ENCODE data around the gene EXD3.
A peak's percentile ranks its signal among the peaks of the same experiment; 100 is the strongest.

The EXD3 gene

GRCh38 chr9:137375321-137376058, 47.5 kb downstream of the EXD3 start:
- DNase-seq = no peak

DNA sequence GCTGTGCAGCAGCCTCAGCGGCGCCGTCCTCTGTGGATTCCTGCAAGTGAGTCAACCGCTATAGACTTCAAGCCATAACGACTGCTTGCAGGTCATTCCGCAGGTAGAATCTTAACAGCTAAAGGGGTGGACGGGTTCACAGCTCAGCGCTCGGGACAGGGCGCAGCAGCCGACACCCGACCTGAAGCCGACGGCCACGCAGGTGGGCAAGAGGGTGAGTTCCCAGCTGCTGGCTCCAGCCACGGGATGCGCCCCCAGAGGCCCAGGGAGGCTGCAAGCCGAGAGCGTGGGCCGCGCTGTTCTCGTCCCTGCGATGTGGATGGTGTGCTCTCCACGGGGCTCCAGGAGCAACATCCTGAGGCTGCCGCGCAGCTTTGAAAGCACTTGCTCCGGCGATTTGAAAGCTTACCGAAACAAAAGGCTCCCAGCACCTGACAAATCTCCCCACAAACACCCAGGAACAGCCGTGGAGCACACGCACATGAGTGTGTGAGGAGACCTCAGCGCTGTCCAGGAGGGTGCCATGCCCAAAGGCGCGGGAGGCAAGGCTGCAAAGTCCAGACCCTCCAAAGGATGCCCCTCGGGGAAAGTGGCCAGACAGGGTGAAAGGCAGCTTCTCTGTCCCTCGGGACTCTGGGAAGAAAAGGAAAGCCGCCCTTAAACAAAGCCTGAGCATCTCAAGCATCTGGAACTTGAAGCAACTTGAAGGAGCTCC, 48.7 kb downstream of the EXD3 start:
- no peak for DNase-seq

DNA sequence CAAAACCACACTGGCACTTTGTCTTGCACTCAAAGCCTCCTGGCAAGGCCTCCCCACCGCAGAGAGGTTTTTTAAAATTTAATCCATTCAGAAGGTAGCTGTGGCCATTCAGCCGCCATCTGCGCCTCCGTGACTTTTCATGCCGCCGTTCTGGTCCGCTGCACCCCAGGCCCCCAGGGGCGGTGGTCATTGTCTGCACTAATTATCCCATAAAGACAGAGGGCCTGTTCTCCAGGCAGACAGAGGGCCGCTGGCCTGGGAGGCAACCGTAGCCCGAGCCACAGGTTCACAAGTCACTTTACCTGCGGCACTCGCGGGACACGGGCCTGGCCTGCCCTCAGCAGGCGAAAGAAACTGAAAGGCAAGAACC, 49.4 kb downstream of the EXD3 start:
- DNase-seq = peak; percentile 12

GRCh38 chr9:137372693-137373610, 50.0 kb downstream of the EXD3 start:
- DNase-seq = no peak

DNA sequence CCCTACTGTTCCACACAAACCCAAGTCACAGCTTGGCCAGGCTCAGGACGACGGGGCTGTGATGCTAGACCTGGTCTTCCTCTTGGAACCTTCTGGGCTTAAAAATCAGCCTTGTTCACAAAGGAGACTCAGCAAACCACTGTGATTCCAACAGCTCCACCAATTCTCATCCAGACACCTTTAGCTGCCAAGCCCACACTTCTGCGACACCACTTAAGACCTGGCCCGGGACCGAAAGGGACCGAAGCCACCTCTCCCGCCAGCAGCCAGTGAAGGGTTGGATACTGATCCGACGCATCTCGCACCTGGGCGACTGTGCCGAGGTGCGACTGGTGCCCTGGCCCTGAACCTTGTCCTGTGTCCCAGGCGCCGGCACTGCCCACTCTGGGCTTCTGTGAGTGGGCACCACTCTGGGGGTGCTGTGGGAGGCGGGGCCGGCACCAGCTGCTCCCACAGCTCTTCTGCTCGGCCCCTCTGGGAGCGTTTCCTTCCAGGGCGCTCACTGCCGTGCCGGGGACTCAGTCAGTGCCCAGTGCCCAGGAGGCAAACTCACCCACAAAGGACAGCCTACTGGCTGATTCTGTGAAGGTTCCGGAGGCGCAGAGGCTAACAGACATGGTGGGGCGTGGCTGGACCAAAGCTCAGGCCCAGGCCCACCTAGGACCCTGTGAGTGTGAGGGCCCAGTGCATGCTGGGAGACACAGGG, 50.9 kb downstream of the EXD3 start:
- DNase-seq = no peak

- no peak for DNase-seq
Measured at GRCh38 chr9:137371521-137371941, 51.4 kb downstream of the EXD3 start.

GRCh38 chr9:137370865-137371520, 52.0 kb downstream of the EXD3 start:
- DNase-seq = no peak

DNA sequence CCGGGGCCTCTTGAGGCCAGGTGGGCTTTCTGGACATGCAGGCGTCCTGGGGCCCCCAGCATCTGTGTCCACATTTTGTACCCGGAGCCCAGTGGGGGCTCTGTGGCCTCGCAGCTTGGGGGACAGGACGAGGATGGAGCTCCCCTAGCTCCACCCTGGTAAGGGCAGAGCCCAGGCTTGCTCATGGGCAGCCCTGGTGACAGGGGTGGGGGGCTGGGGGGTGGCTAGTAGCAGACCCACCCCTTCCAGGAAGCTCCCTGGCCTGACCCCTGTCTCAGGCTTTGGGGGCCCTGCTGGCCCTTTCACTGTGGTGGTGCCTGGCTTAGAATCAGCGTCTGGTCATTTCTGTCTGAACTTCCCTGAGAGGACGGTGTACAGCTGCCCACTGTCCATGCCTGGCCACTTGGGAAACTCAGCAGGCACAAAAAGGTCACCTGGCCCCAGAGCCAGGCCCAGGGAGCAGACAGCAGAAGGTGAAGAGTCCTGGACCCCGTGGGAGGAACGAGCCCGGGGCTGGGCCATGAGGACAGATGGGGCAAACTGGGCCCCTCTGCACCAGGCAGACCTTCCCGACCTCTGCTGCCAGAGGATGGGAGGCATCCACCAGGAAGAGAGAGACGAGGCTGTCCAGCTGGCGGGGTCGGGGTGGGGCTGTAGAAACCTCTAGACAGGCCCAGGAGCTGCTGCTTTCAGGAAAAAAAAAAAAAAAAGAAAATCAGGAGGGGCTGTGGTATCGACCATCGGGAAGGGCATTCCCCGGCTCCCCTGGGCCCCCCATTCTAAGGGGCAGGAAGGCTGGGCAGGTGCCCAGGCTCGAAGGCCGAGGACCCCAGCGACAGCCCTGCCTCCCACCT, 52.8 kb downstream of the EXD3 start:
- DNase-seq = no peak

- DNase-seq = no peak
Measured at GRCh38 chr9:137369061-137369787, 53.7 kb downstream of the EXD3 start.

DNA sequence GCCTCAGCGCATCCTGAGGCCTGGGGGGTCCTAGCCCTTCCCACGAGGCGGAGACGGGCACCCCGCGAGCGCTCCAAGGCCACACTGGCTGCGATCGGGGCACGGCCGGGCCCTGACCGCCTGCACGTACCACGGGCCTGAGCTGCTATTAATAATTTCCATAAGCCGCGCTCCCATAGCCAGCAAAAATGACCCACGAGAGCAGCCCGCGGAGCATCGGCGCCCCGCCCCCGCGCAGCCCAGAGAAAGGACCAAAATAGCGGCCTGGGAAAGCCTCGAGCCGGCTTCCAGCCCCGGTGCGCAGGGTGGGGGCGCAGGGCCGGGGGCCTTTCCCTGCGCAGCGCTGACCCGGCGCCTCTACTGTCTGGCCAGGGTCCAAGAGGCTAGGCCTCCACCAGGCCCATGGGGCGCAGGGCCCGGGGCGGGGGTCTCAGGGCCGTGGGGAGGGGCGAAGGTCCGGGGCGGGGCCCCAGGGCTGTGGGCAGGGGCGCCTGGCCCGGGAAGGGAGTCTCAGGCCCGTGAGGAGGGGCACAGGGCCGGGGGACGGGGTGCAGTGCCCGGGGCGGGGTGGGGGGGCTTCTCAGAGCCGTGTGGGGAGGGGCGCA, 54.4 kb downstream of the EXD3 start:
- no peak for DNase-seq

DNA sequence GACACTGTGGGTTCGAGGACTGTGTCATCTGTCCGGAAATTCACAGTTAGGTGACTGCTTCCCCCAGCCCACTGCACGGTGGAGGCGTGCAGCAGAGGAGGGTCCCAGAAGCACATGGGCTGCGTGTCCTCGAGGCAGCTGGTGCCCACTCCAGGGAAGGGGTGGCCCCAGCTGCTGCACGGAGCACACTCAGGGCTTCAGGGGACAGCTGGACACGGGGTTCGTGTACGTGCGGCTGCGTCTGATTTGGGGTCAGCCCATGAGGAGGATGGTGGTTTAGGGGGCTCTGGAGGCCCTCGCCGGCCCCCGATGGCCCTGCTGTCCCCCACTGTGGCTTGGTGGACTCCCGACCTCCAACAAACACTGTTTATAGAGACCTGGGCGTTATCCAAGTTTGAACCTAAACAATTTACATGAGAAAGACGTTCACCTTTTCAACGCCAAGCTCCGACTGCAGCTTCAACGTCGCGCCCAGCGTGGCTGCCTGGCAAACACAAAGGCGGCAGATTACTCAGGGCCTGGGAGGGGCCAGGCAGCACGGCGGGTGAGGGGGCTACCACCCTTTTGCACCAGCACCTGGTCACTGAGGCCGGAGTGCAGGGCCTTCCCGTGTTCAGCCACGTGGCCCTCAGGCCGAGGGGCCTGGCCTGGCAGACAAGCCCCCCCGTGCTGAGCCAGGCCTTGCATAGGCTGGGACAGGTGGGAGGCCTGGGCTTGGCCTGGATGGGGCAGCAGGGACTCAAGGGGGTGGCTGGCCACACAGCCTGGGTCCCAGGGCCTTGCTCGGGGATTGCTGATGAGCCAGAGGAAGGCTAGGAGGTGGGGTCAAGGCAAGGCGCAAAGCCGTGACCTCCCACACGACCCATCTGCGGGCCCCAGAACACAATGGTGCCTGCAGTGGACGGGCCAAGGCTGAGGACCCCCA, 55.2 kb downstream of the EXD3 start:
- no peak for DNase-seq

DNA sequence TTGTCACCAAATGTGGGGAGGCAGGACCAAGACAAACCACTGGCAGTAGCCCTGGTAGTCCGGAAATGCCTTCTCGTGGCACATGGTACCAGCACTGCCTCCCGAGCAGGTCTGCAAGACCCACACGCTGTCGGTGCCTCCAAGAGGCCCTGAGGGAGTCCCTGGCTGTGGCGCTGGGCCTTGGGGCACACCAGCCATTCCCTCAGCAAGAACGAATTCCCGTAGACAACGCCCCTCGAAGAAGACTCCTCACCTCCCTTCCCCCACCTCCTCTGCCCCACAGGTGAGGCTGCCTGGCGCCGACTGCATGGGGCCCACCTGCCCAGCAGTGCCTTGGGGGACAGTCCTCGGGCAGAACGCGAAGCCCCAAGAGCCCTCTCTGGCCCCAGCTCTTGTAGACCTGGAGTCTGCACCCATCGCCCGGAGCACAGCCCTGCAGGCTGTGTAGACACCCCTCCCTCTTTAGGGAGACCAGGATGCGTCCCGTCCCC, 56.0 kb downstream of the EXD3 start:
- no peak for DNase-seq

DNA sequence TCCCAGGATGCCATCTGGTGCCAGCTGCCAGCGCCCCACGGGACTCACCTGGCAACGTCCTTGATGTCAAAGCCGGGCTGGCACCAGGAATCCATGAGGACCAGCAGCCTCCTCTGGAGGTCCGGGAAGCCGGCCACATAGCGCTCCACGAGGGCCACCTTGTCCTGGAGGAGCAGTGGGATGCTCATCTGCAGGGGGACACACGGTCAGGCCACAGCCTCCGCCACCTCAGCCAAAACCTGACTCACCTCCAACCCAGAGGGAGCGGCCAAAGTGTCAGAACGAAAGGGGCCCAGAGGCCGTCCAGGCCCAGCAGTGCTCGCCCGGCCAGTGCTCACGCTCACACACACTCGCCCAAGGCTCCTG, 56.5 kb downstream of the EXD3 start:
- DNase-seq = no peak

DNA sequence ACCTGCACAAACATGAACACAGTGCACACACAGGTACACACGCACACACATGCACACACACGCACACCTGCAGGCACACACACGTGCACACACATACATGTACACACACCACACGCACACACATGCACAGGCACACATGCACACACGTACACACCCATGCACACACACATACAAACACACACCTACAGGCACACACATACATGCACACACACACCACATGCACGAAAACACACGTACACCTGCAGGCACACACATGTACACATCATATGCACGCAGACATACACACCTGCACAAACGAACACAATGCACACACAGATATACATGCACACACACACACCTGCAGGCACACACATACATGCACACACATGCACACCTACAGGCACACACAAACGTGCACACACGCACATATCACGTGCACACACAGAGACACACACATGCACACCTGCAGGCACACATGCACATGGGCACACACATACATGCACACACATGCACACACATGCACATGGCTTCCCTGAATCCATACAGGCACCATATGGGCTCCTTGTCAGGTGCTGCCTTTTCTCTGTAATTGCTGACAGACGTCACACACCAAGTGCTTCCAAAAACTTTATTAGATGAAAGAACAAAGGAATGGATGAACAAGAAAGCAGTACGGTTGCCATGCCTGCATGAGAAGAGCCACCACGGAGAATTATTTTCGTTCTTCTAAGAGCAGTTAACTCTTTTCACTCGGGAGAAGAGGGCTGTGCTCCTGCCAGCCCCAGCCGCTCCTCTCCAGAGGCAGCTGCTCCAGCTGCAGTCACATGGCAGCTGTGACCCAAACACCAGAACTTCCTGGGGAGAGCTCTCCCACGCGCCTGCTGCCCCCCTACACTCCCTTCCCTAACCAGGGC, 57.2 kb downstream of the EXD3 start:
- DNase-seq = no peak

- no peak for DNase-seq
Measured at GRCh38 chr9:137365056-137365455, 57.9 kb downstream of the EXD3 start.

- no peak for DNase-seq
Measured at GRCh38 chr9:137359850-137360249, 63.1 kb downstream of the EXD3 start.

DNA sequence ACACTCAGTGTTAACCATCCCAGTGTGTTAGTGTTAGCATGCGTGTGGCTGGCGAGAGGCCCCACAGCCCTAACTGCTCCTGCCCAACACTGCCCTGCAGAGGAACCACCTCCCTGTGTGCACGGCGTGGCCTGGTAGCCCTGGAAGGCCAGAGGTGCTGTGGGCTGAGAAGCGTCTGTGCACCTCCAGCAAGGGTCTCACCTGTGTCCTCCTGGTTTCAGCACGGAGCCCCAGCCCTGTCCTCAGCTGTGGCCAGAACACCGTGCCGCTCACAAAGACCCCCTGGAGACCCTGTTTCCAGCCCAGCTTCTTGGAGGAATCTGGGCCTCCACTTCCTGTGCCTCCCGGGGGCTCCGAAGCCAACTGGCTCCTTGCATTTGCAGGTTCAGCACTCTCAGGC, 64.8 kb downstream of the EXD3 start:
- DNase-seq = no peak

DNA sequence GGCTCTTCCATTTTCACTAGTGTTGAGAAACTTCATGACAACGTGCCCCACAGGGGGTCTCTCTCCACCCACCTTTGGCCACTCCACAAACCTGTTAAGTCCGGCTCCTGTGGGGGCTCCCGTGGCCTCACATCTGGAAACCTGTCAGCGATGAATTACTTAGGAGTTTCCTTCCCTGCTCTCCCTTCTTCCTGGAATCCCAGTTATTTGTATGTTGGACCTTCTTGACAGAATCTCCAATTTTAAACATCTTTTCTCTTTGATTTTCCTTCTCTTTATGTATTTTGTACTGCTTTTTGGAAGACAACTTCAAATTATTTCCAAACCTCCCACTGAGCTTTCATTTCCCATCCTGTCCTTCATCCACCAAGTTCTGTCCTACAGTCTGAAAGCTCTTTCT, 65.8 kb downstream of the EXD3 start:
- no peak for DNase-seq

All from NCI-H748 treated with DMSO at 0.1 percent for 48 hours (cell line).